Activated CD4-positive, alpha-beta T cell treated with anti-CD3 and anti-CD28 coated beads, Interleukin-2, amount 10 ng/mL, durations not matched to agents 24 days and 14 days (primary cell): ENCODE results near the gene PSME1. TPM values are rescaled to one million over a fixed set of nuclear protein-coding genes. Genes with fewer than 3 reads are reported as not detected.
A peak's percentile ranks its signal among the peaks of the same experiment; 100 is the strongest.

Experiments used
- DNase-seq: peaks from one replicate; pipeline ENCODE4 v3.0.0; 2022
- H3K27ac Mint-ChIP-seq: one replicate; pipeline ENCODE4 v1.8.0; 2022; ENCODE audit warnings: mild to moderate bottlenecking, mixed read lengths
- H3K27me3 Mint-ChIP-seq: one replicate; pipeline ENCODE4 v1.8.0; 2022; ENCODE audit warnings: mixed read lengths
- H3K36me3 Mint-ChIP-seq: one replicate; pipeline ENCODE4 v1.8.0; 2022; ENCODE audit warnings: low read depth, mild to moderate bottlenecking, mixed read lengths
- H3K4me1 Mint-ChIP-seq: one replicate; pipeline ENCODE4 v1.8.0; 2021; ENCODE audit warnings: mixed read lengths
- H3K4me3 Mint-ChIP-seq: one replicate; pipeline ENCODE4 v1.8.0; 2022; ENCODE audit warnings: mild to moderate bottlenecking, moderate library complexity, mixed read lengths
- H3K9me3 Mint-ChIP-seq: one replicate; pipeline ENCODE4 v1.8.0; 2021; ENCODE audit warnings: mixed read lengths
- intact Hi-C: fragments of 100-400 bp; cut with micrococcal nuclease; formaldehyde crosslinking; loops from one replicate; pipeline ENCODE4 v1.15.1; 2023
- total RNA-seq: library from RNA; stranded (reverse); gene quantifications from 2 replicates; pipeline ENCODE4 v1.2.3, GENCODE V29; 2022

PSME1 gene
- 300 and 306 TPM in 2 replicates for total RNA-seq

DNA sequence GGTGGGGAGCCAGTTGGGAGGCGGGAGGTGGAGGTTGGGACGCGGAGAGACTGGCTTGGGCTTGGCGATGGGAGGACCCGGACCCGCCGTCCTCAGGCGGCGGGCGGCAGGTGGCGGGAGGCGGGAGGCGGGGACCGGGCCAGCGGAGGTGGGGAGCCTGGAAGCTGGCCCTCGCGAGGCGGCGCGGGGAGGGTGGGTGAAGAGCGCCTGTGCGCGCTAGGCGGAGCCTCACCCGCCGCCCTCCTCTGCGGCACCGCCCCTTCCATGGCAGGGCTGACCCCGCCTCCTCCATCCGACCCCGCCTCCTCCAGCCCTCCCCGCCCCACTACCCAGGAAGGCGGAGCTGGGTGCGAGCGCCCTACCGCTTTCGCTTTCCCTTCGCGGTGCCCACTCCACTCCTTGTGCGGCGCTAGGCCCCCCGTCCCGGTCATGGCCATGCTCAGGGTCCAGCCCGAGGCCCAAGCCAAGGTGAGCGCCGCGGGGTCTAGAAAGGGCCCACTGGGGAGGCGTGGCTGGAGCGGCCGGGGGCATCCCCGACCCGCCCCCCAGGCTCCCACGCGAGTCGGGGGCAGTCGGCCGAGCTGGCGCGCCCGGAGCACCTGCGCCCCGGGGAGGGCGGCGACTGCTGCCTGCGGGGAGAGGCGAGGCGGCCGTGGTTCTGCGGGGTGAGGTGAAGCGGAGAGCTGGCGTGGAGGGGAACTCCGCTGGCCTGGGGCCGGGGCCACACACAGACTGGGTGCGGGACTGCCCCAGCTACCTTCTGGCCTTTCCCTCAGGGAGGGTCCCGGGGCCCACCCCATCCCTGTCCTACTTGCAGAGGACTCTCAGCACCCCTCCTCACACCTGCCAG is at the start of gene PSME1:
Gene PSME1 (plus strand): TSS at position 361 of the 850 bp plus-strand sequence. CDS start 69 bp downstream, at position 430.
- peaks cover 47% of the 10 kb centered on the region for H3K36me3 Mint-ChIP-seq
- peak within 1 kb of the TSS; percentile 93 for H3K27ac Mint-ChIP-seq
- H3K9me3 Mint-ChIP-seq, result no peaks in the 10 kb centered on the region
- DNase-seq, result peak; percentile 98
- H3K27me3 Mint-ChIP-seq, result no peaks in the 10 kb centered on the region
- intact Hi-C loops, result loop anchor here (1.0 kb wide), 4 partner anchors 10 to 77 kb away; partner anchors contain the start of genes CHMP4A, DCAF11, IRF9 and NRL
- H3K4me3 Mint-ChIP-seq, result peak within 1 kb of the TSS; percentile 94
- H3K4me1 Mint-ChIP-seq, result peaks cover 49% of the 10 kb centered on the region

DNA sequence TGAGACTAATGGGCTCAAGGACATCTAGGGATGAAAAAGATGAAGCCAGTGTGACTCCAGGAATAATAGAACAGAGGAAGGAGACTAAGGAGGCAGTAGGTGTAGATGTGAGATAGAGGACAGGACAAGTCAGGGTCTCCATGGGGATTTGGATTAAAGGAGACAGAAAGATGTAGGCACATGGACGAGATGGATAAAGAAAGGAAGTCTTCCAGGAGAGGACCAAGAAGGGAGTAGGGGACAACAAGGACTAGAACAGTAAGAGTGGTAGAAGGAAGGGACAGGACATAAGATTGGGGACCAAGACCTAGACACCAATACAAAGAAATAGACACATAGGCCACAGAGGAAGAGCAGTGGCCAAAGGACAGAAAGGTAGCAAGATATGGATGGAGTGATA is 49.0 kb upstream of the PSME1 start:
- no peak overlapping the region for H3K27ac Mint-ChIP-seq
- intact Hi-C loops, result no loop called here
- peaks cover 3% of the 10 kb centered on the region for H3K27me3 Mint-ChIP-seq

DNA sequence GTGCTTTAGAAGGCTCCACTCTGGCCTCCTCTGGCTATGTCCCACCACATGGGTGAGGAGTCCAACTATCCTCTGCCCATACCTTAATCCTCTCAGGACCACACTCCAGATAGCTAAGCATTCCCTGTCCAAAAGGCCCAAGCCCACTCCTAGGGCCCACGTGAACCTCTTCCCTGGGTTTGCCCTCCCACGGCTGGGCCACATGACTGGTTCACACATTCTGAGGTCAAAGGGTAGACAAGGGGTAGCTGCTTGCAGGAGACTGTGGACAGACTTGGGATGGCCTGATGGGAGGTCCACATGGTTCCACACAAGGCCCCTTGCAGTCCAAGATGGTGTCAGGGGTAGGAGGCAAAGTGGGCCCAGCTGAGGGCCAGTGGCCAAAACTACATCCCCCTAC is 47.9 kb upstream of the PSME1 start:
- DNase-seq, result no peak
- H3K27me3 Mint-ChIP-seq, result no peaks in the 10 kb centered on the region
- no peaks in the 10 kb centered on the region for H3K9me3 Mint-ChIP-seq
- H3K4me1 Mint-ChIP-seq, result peaks cover 13% of the 10 kb centered on the region
- no peak overlapping the region for H3K27ac Mint-ChIP-seq
- no peak overlapping the region for H3K4me3 Mint-ChIP-seq
- H3K36me3 Mint-ChIP-seq, result no peaks in the 10 kb centered on the region
- intact Hi-C loops, result no loop called here

More for the DNA sequence above, 49.0 kb upstream of the PSME1 start:
- Mint-ChIP-seq H3K4me3 (no peak overlapping the region), H3K36me3 (no peaks in the 10 kb centered on the region), H3K4me1 (peaks cover 8% of the 10 kb centered on the region), H3K9me3 (no peaks in the 10 kb centered on the region)
- no peak for DNase-seq

DNA sequence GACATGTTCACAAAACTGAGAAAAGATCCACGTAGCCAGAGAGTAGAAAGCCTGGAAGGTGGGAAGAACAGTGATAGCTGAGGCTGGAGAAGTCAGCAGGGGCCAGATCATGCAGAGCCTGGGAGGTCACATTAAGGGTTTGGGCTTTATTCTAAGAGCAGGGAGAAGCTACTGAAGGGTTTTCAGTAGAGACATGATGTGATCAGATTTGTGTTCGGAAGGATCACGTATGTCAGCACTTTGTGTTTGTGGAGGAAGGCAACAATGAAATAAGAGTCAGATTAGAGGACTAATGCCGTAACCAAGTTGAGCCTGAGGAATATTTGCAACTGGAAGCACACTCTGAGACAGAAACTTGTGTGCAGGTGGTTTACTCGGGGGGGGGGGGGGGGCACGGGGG is 46.1 kb upstream of the PSME1 start:
- peaks cover 19% of the 10 kb centered on the region for H3K4me1 Mint-ChIP-seq
- H3K36me3 Mint-ChIP-seq, result peaks cover under 1% of the 10 kb centered on the region
- H3K9me3 Mint-ChIP-seq, result no peaks in the 10 kb centered on the region
- intact Hi-C loops, result loop anchor here (1.0 to 5.0 kb wide), 4 partner anchors 32 to 103 kb away; partner anchors contain the start of gene DHRS4L2
- no peak overlapping the region for H3K27ac Mint-ChIP-seq
- no peaks in the 10 kb centered on the region for H3K27me3 Mint-ChIP-seq
- DNase-seq, result no peak
- no peak overlapping the region for H3K4me3 Mint-ChIP-seq

DNA sequence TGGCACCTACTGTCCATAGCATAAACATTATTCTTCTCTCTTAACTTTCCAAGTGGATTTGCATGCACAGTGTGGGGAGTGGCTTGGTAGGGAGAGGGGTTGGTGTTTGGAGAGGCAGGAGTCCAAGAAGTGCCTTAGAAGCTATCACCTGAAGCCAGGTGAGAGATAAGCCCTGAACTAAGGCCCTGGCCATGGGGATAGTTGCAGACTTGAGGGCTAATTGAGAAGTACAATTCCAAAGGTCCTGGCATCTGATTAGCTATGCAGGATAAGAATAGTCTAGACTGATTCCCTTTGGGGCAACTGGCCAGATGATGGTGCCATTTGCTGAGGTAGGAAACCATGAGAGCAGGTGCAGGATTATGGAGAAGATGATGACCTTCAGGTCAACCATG is 43.9 kb upstream of the PSME1 start:
- Mint-ChIP-seq H3K27ac (peak overlapping the region; percentile 34), H3K27me3 (no peaks in the 10 kb centered on the region)

DNA sequence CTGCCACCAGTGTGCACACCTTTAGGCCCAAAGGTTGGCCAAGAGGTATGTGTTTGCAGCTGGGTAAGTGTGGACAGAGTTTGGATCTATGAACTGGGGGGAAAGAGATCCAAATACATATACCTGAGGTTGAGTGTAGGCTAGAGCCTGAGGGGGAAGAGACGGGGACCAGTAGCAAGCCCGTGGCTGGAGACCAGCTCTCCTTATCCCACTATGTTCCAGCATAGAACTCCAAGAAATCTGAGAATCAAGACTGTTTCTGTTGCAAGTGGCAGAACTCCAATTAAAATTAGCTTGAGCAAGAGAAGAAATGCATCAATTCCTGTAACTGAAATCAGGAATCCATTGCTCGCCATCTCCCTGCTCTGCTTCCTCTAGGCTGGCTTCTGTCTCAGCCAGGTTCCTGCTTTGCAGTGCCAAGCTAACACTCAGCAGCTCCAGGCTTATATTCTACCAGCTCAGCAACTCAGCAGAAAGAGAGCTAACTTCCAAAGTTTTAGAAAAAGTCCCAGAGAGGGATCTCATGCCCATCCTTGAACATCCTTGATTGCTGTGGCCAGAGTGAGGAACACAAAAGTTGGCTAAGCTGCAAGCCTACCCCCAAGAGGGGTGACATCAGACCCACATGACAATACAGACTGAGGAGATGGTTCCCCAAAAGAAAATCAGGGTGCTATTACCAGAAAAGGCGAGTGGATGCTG is 43.3 kb upstream of the PSME1 start:
- Mint-ChIP-seq H3K27me3 (no peaks in the 10 kb centered on the region), H3K27ac (peak overlapping the region; percentile 94), H3K4me3 (peak overlapping the region; percentile 94), H3K36me3 (peaks cover 16% of the 10 kb centered on the region), H3K9me3 (no peaks in the 10 kb centered on the region), H3K4me1 (peaks cover 34% of the 10 kb centered on the region)
- intact Hi-C loops, result loop anchor here (5.0 kb wide), 1 partner anchor 105 kb away; the partner anchor contains the start of gene DHRS4L2
- DNase-seq, result no peak

More for the DNA sequence above, 43.9 kb upstream of the PSME1 start:
- Mint-ChIP-seq H3K4me3 (peak overlapping the region; percentile 12), H3K9me3 (no peaks in the 10 kb centered on the region), H3K36me3 (peaks cover 16% of the 10 kb centered on the region), H3K4me1 (peaks cover 34% of the 10 kb centered on the region)
- intact Hi-C loops, result loop anchor here (5.0 kb wide), 1 partner anchor 105 kb away; the partner anchor contains the start of gene DHRS4L2
- no peak for DNase-seq

DNA sequence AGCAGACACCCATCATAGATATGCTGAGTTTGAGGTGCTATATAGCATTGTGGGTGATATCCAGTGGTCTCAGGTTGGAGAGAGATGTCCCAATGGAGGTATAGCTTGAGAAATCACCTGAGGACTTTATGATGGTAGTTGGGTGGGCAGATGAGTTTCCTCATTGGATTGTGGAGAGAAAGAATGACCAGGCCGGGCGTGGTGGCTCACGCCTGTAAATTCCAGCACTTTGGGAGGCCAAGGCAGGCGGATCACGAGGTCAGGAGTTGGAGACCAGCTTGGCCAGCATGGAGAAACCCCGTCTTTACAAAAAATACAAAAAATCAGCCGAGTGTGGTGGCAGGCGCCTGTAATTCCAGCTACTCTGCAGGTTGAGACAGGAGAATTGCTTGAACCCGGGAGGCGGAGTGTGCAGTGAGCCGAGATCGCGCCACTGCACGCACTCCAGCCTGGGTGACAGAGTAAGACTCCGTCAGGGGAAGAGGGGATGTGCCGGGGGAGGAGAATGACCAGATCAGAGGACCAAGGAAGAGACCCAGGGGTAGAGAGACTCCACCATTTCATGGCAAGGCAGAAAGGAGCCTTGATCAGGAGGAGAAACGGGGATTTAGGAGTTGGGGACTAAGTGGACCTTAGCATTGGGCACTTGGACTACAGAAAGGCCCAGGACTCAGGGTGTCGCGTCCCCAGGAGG is 42.6 kb upstream of the PSME1 start:
- Mint-ChIP-seq H3K27me3 (no peaks in the 10 kb centered on the region), H3K4me3 (peak overlapping the region; percentile 94), H3K27ac (peak overlapping the region; percentile 94), H3K9me3 (no peaks in the 10 kb centered on the region), H3K36me3 (peaks cover 20% of the 10 kb centered on the region), H3K4me1 (peaks cover 34% of the 10 kb centered on the region)
- intact Hi-C loops, result loop anchor here (5.0 kb wide), 1 partner anchor 106 kb away; the partner anchor contains the start of gene DHRS4L2
- DNase-seq, result no peak

DNA sequence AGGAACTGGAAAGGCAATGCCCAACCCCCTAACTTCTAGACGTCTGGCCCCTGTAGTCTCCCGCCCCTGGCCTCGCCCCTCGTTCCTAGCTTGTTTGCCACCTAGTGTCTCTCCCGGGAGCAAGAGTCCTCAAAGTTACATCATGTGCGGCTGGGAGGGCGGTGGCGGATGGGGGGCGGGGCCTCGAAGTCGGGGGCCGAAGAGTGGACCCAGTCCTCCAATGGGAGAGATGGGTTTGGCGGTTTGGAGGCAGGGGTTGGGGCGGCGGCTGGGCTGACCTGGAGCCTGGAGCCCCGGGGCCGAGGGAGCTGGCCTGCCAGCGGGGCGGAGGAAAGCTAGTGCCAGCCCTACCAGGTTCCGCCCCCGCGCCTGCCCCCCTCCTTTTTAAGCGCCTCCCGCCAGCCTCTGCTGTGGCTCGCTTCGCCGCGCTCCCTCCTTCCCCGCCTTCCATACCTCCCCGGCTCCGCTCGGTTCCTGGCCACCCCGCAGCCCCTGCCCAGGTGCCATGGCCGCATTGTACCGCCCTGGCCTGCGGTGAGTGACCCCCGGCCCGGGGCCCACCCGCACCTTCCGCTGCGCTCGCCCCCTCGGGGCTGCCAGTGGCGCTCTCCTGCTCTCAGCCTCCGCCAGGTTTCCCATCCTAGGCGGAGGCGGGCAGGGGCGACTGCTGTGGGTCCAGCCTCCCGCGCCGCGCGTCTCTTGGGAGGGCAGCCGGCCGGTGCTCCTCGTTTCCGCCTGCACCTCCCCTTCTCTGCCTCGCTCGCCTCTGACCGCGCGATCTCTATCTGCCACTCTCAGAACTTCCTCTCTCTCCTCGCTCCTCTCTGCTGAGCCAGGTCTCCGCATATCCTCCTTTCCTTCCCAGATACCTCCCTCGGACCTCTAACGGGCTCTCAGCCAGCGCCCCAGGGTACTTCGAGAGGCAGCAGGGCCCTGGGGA is 41.8 kb upstream of the PSME1 start, which contains the start of gene PCK2:
Gene PCK2 (plus strand): TSS at position 411 of the 940 bp plus-strand sequence. CDS start 95 bp downstream, at position 506.
- peaks cover 22% of the 10 kb centered on the region for H3K36me3 Mint-ChIP-seq
- intact Hi-C loops, result loop anchor here (1.0 to 5.0 kb wide), 5 partner anchors 13 to 107 kb away; partner anchors contain the start of genes DCAF11, DHRS4L2, NRL and PSME2
- peak within 1 kb of the TSS; percentile 94 for H3K4me3 Mint-ChIP-seq
- H3K9me3 Mint-ChIP-seq, result no peaks in the 10 kb centered on the region
- H3K27ac Mint-ChIP-seq, result peak within 1 kb of the TSS; percentile 94
- H3K27me3 Mint-ChIP-seq, result no peaks in the 10 kb centered on the region
- peak; percentile 93 for DNase-seq
- peaks cover 34% of the 10 kb centered on the region for H3K4me1 Mint-ChIP-seq

DNA sequence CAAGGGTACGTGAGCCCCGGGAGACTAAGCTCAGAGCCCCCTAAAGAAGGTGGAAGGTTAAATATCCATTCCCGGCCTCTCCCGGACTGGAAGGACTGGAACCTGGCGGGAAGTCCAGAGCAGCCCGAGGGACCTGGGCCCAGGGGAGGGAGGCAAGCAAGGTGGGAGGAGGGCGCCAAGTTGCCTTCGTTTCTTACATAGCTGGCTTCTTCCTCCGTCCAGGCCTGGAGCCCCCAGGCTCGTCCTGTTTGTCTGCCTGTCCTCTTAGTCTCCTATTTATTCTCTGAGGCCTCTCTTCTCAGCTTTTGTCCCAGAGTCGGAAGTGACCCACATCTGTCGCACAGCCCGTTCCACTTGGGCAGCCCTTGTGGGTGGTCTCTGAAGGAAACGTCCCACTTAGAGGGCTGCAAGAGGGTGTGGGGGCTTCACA is 41.1 kb upstream of the PSME1 start:
- peak overlapping the region; percentile 94 for H3K4me3 Mint-ChIP-seq
- intact Hi-C loops, result loop anchor here (1.0 to 5.0 kb wide), 7 partner anchors 14 to 108 kb away; partner anchors contain the start of genes DCAF11, DHRS4L2, IRF9 and NRL
- peak; percentile 72 for DNase-seq
- no peaks in the 10 kb centered on the region for H3K27me3 Mint-ChIP-seq
- peak overlapping the region; percentile 94 for H3K27ac Mint-ChIP-seq
- peaks cover 27% of the 10 kb centered on the region for H3K36me3 Mint-ChIP-seq
- H3K9me3 Mint-ChIP-seq, result no peaks in the 10 kb centered on the region
- H3K4me1 Mint-ChIP-seq, result peaks cover 34% of the 10 kb centered on the region

DNA sequence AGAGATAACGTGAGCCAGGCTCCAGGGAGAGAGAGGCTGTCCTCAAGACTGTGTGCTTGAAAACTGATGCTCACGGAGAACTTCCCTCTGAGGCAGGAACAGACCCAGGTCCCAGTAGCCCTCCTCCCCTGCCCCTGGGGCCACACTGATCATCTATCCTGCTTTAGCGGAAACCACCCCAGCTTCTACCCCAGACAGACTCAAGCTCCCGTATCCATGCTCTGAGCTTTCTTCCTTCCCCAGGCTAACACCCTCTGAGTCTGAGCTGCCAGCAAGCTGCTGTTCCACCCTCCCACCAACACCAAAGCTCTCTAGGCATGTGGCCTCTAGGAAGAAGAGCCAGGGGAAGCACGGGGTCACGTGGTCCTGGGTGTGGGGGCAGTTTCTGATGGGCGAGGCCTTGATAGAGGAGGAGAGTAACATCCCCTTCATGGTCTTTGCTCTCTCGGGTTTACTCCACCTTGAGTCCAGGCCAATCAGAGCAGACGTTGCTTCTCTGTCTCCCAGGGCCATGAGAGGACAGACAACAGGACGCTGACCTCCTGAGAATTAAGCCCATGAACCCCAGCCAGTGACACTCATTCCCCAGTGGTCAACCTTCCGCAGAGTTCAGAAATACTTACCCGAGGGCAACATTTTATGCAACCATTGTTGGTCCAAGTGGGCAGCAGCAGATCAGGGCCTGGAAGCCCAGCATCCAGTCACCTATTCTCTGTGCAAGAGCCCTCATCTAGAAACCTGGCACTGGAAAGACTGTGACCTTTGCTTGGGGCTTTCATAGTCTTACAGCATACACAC is 40.5 kb upstream of the PSME1 start:
- Mint-ChIP-seq H3K4me3 (peak overlapping the region; percentile 94), H3K27me3 (no peaks in the 10 kb centered on the region), H3K36me3 (peaks cover 32% of the 10 kb centered on the region), H3K27ac (peak overlapping the region; percentile 94), H3K9me3 (no peaks in the 10 kb centered on the region), H3K4me1 (peaks cover 32% of the 10 kb centered on the region)
- peak; percentile 84 for DNase-seq
- intact Hi-C loops, result loop anchor here (1.0 to 2.0 kb wide), 3 partner anchors 14 to 66 kb away; partner anchors contain the start of genes IRF9, PSME2 and RNF31

DNA sequence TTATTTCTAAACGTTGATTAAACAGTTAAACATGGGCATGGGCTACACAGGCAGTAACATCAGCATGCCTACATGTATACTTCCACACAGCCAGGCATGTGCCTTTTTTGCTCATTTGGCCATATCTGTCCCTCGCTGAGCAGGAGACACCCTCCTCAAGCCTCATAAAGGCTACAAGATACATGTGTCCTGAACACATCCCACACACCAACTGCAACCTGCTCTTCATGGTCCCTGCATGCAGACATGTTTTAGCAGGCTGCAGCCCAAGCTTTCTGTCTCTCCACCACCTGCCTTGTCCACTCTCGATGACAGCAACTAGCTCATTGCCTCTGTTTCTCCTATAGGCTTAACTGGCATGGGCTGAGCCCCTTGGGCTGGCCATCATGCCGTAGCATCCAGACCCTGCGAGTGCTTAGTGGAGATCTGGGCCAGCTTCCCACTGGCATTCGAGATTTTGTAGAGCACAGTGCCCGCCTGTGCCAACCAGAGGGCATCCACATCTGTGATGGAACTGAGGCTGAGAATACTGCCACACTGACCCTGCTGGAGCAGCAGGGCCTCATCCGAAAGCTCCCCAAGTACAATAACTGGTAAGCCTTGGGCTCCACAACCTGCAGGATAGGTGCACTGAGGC is 39.3 kb upstream of the PSME1 start:
- H3K9me3 Mint-ChIP-seq, result no peaks in the 10 kb centered on the region
- DNase-seq, result no peak
- peak overlapping the region; percentile 53 for H3K27ac Mint-ChIP-seq
- H3K27me3 Mint-ChIP-seq, result no peaks in the 10 kb centered on the region
- intact Hi-C loops, result no loop called here
- H3K4me1 Mint-ChIP-seq, result peaks cover 29% of the 10 kb centered on the region
- H3K4me3 Mint-ChIP-seq, result peak overlapping the region; percentile 55
- peaks cover 40% of the 10 kb centered on the region for H3K36me3 Mint-ChIP-seq
